ENCODE results near the gene DNAH10. TPM values are rescaled to one million over a fixed set of nuclear protein-coding genes. Genes with fewer than 3 reads are reported as not detected.

DNAH10 gene
- total RNA-seq, 1 donor from 2014 or later: 10.1 TPM

DNA sequence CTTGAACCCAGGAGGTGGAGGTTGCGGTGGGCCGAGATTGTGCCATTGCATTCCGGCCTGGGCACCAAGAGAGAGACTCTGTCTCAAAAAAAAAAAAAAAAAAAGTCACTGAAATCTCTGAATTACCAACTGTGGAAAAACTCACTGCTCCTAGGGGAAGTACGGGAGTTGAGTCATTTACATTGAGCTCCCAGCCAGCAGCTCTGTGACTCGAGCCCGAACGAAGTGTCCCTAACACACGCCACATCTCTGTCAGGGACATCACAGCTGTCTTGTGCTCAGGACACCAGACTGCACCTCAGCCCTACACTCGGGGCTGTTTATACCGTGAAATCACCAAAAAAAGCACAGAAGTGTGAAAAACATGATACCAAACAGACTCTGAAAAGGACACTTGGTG is 28.9 kb upstream of the DNAH10 start:
- intact Hi-C loops (cut with DNase I): no loop called here
- no peak for DNase-seq

DNA sequence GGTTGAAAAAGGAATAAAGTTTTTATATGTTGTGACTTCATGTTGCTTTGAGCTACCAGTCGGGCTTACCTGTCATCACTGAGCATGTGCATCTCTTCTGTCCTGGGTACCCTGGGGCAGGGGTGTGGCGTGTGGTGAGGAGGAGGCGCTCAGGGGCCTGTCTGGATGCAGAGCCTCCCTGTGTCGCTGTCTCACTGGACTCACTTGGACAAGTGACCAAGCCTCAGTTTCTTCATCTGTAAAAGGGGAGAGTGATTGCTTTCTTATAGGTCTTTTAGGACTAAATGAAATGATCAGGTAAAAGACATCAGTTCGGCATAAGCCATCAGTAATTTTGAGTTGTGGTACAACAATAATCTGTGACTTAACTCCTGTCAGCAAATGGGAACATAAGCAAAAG is 27.8 kb upstream of the DNAH10 start:
- DNase-seq (no peak), ATAC-seq (no peak)
- no peaks in the 10 kb centered on the region for H3K4me1 ChIP-seq
- H3K36me3 ChIP-seq: peaks cover 99% of the 10 kb centered on the region
- no peaks in the 10 kb centered on the region for H3K27me3 ChIP-seq (ENCODE audit: low read depth)
- intact Hi-C loops (cut with DNase I): no loop called here
- TF ChIP-seq, protein P1, sequence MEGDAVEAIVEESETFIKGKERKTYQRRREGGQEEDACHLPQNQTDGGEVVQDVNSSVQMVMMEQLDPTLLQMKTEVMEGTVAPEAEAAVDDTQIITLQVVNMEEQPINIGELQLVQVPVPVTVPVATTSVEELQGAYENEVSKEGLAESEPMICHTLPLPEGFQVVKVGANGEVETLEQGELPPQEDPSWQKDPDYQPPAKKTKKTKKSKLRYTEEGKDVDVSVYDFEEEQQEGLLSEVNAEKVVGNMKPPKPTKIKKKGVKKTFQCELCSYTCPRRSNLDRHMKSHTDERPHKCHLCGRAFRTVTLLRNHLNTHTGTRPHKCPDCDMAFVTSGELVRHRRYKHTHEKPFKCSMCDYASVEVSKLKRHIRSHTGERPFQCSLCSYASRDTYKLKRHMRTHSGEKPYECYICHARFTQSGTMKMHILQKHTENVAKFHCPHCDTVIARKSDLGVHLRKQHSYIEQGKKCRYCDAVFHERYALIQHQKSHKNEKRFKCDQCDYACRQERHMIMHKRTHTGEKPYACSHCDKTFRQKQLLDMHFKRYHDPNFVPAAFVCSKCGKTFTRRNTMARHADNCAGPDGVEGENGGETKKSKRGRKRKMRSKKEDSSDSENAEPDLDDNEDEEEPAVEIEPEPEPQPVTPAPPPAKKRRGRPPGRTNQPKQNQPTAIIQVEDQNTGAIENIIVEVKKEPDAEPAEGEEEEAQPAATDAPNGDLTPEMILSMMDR (IDR thresholded peaks at IDR 0.05): no peak
- no peak overlapping the region for H3K4me3 ChIP-seq
- no peak overlapping the region for H3K27ac ChIP-seq
- H3K9me3 ChIP-seq: no peaks in the 10 kb centered on the region

More for the DNA sequence above, 28.9 kb upstream of the DNAH10 start:
- Histone ChIP-seq H3K27me3 (ENCODE audit: low read depth) (no peaks in the 10 kb centered on the region), H3K36me3 (peaks cover 99% of the 10 kb centered on the region), H3K4me3 (no peak overlapping the region), H3K27ac (no peak overlapping the region), H3K9me3 (no peaks in the 10 kb centered on the region), H3K4me1 (no peaks in the 10 kb centered on the region)
- TF ChIP-seq, protein P1 (IDR thresholded peaks at IDR 0.05): no peak
- ATAC-seq: no peak

DNA sequence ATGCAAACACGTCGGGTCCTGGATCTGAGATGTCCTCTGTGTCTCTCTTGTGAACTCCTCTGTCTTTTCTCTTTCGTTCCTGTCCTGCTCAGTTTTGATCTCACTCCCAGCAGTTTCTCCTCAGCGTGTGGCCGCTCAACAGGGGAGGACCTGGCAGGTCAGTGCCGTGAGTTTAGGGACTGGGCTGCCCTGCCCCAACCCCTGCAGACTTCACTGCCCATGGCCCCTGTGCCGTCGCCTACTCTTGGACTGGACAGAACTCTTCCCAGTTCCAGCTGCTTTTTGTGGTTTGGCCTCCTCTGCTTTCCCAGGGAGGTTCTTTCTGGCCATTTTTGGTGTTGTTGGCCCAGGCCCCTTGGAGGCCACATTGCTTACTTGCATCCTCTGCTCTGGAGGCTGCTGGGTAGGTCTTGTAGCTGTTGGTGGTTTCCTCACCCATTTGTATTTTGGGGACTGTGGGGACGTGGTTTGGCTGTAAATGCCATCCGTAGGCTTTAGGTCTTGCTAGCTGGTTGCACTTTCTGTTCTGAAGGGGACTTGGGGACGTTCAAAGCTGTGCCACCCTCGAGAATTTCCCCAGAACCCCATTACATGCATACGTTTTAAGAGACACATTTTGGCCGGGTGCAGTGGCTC is 20.0 kb upstream of the DNAH10 start:
- no peak for DNase-seq
- Histone ChIP-seq H3K4me3 (no peak overlapping the region), H3K27ac (no peak overlapping the region), H3K9me3 (no peaks in the 10 kb centered on the region), H3K36me3 (peaks cover 89% of the 10 kb centered on the region), H3K27me3 (ENCODE audit: low read depth) (no peaks in the 10 kb centered on the region), H3K4me1 (no peaks in the 10 kb centered on the region)
- ATAC-seq: peak in 1 of 2 donors; percentile 29
- intact Hi-C loops (cut with DNase I): no loop called here
- TF ChIP-seq, protein P1 (IDR thresholded peaks at IDR 0.05): no peak

DNA sequence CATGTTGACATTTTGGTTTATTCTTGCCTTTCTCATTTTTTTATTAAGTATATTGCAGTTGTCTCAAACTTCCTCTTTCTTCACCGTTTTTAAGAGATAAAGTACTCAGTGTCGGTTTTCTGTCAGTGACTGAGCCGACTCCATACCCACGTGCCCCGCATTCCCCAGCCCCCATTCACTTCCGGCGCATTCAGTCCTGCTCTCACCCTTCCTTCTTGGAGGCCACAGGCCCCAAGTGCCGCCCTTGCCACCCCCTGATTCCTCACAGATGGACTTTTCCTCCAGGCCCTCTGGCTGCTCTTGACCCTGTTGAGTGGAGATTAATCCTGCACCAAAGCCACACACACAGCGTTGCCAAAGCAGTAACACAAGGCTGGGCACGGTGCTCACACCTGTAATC is 19.1 kb upstream of the DNAH10 start:
- intact Hi-C loops (cut with DNase I): no loop called here
- H3K9me3 ChIP-seq: no peaks in the 10 kb centered on the region
- no peak overlapping the region for H3K27ac ChIP-seq
- no peaks in the 10 kb centered on the region for H3K27me3 ChIP-seq (ENCODE audit: low read depth)
- peak in 1 of 2 donors; percentile 51 for ATAC-seq
- H3K4me3 ChIP-seq: no peak overlapping the region
- H3K4me1 ChIP-seq: no peaks in the 10 kb centered on the region
- TF ChIP-seq, protein P1 (IDR thresholded peaks at IDR 0.05): no peak
- no peak for DNase-seq
- H3K36me3 ChIP-seq: peaks cover 85% of the 10 kb centered on the region

DNA sequence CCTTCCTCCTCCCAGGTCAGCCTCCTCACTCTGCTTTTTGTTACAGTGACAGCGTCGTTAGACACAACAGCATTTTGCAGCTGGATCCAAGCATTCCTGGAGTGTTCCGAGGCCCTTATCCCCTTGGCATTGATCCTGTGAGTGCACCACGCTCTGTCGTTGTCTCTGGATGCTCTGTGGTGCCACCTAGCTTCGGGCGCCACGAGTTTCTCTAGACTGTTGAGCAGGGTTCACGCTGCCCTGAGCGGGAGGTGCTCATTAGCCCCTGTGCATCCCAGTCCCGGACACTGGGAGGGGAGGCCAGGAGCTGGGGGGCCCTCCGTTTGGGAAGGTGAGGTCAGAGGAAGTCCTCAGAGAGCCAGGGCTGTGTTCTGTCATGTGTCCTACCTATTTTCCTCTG is 17.3 kb upstream of the DNAH10 start:
- TF ChIP-seq, protein P1 (IDR thresholded peaks at IDR 0.05): no peak
- Histone ChIP-seq H3K4me1 (no peaks in the 10 kb centered on the region), H3K9me3 (no peaks in the 10 kb centered on the region), H3K27ac (no peak overlapping the region), H3K36me3 (peaks cover 83% of the 10 kb centered on the region), H3K4me3 (no peak overlapping the region), H3K27me3 (ENCODE audit: low read depth) (no peaks in the 10 kb centered on the region)
- ATAC-seq: peak in 1 of 2 donors; percentile 45
- intact Hi-C loops (cut with DNase I): no loop called here
- DNase-seq: no peak
